ENCODE measurements around the gene IDS.
"Not testable (repeated sequence)": the region's sequence is repeated elsewhere in the genome, so short reads cannot be mapped to it uniquely, and the experiment has no call there.

GRCh38 chrX:149502923-149503322 lies 2.2 kb downstream of the IDS start:
- TF ChIP-seq CTCF (conservative IDR thresholded peaks at IDR 0.05; ENCODE audit: low read length); EZH2phosphoT487 (IDR thresholded peaks at IDR 0.05; ENCODE audit: borderline replicate concordance, low read depth, low read length): not testable (repeated sequence)

Measured in OCI-LY7 (cell line).